Left lobe of liver (tissue), 2 donors: ENCODE data around the gene KIAA0408. TPM values are rescaled to one million over a fixed set of nuclear protein-coding genes. Genes with fewer than 3 reads are reported as not detected.

ENCODE experiments used
- ATAC-seq: fragments of 200-7000 bp; cut with Tn5 transposase; one replicate; pipeline ENCODE4 v1.9.1; 2020; ENCODE audit warnings: mild to moderate bottlenecking, moderate library complexity
- DNase-seq: peaks from one replicate; pipeline ENCODE4 v3.0.0-alpha.2; 2020; ENCODE audit warnings: low spot score
- total RNA-seq: library from RNA; stranded (reverse); gene quantifications from one replicate; pipeline ENCODE4 v1.2.1, GENCODE V29; 2021
- donor health status: DM: no; HTN: no; CAD: no; lungs with moderate emphysema.
- donor health status: DM: no; HTN: yes; CAD: no.

KIAA0408 gene
- 0.13 TPM for total RNA-seq

DNA sequence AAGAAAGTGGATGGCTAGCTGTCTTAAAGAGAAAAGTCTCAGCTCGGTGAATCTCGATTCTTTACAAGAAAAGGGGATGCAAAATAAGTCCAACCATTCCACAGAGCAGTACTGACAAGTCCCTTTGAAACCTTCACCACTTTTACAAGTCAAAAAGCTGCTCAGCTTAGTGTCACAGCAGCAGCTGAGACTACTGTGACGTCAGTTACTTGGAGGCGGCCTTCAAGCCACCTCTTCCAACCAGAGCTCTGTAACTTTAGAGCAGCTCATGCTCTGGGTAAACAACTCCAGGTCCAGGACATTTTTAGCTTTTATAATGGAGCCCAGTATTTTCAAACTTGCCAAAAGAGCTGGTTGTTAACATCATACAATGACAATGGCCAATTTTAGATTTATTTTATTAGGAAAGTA is at the start of gene KIAA0408:
KIAA0408 (minus strand) TSS at position 159 of the 411 bp plus-strand sequence. CDS start 5,408 bp downstream, outside the sequence.
- no peak for DNase-seq

DNA sequence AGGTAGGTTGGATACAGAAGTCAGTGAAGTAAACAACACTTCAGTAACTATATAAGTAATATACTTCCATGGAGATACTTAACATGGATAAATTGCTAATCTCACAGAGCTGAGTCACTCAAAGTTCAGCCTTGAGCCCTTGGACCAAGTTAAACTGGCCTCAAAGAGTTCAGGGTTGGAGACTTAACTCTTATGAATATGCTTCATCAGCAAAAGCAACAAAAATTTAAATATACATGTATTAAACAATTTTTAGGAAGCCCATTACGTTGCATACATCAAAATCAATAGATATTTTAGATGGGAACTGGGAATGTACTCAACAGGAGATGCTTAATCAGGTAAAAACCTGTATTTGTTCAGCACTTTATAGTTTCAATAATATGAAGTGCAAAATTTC is 47.7 kb upstream of the KIAA0408 start:
- no peak for DNase-seq
- ATAC-seq, result no peak

More for the DNA sequence above, at the start of gene KIAA0408:
- ATAC-seq, result peak; percentile 63

GRCh38 chr6:127503022-127503421 is 43.8 kb upstream of the KIAA0408 start:
- ATAC-seq (no peak), DNase-seq (no peak)

DNA sequence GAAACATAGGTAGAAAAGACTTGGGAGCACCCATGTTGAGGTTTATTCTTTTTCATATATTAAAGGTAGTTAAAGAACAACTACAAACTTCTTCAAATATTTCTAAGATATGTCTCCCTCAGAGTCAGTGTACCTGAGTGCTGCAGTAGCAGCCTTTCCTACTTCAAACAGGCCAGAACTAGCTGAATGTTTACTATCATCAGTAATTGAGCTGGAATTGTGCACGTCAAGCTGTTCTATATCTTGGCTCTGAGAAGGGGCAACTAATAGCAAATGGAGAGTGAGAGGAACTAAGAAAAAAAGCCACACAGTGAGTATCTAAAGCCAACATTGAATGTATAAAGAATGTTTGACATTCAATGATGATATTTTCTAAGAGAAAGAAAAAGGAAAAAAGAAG is 38.2 kb upstream of the KIAA0408 start:
- ATAC-seq, result no peak

DNA sequence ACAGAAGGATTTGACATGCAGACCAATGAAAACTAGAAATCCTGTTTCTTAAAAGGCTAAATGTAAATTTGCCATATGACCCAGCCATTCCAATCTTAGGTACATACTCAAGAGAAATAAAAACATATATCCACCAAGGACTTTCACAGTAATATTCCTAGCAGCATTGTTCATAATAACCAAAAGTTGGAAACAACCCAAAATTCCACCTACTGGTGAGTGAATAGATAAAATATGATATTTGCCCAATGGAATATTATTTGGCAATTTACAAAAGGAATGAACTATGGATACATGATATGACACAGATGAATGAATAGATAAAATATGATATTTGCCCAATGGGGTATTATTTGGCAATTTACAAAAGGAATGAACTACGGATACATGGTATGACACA is 37.3 kb upstream of the KIAA0408 start:
- DNase-seq (no peak), ATAC-seq (no peak)

More for the DNA sequence above, 38.2 kb upstream of the KIAA0408 start:
- DNase-seq, result no peak

GRCh38 chr6:127494240-127494767 is 35.1 kb upstream of the KIAA0408 start:
- no peak for ATAC-seq
- DNase-seq, result no peak

- ATAC-seq (no peak), DNase-seq (no peak)
Measured at GRCh38 chr6:127489248-127489647, 30.1 kb upstream of the KIAA0408 start.

DNA sequence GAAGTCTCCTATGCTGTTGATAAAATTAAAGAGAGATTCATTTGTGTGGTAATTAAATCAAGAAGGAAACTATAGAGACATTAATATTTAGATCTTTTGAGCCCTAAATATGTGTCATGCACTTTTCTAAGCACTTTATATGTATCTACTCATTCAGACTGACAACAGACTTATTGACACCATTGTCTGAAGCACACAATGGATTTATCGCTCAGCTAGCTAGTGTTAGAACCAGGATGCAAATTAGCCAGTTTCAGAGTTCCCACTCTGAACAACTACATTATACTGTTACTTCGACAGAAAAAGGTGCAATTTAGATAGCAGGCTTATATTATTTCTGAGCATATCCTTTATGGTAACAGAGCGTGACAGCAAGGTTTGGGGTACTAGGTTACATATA is 27.7 kb upstream of the KIAA0408 start:
- DNase-seq (no peak), ATAC-seq (no peak)

GRCh38 chr6:127484212-127484863 is 25.1 kb upstream of the KIAA0408 start:
- DNase-seq, result no peak
- ATAC-seq, result peak; percentile 88

GRCh38 chr6:127483399-127484055 is 24.3 kb upstream of the KIAA0408 start:
- peak; percentile 10 for ATAC-seq
- no peak for DNase-seq

DNA sequence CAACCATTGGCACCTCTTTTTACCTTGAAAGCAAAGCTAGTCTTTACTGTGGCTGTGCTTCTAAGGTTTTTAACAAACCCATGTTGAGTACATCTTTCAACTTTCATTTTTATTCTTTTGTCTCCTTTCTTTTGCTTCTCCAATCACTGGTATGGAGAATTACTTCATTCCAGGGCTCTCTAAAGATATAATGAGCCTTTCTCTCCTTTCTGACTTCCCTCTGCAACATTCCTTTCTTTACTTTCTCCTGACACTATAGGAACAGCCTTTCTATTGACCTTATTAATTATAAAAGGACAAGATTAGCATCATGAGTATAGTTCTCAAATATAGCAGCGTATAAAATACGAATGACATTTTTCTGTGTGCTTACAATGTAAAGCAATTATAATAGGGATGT is 23.1 kb upstream of the KIAA0408 start:
- no peak for DNase-seq
- ATAC-seq, result no peak

DNA sequence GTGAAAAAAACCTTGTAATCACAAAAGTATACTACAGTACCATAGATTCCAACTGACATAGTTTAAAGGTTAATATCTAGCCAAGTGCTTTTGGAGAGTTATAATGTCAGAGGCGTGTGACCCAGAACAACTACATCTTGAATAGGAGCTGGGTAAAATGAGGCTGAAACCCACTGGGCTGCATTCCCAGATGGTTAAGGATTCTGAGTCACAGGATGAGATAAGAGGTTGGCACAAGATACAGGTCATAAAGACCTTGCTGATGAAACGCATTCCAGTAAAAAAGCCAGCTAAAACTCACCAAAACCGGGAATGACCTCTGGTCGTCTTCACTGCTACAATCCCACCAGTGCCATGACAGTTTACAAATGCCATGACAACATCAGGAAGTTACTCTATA is 22.4 kb upstream of the KIAA0408 start:
- ATAC-seq (no peak), DNase-seq (no peak)

GRCh38 chr6:127481111-127481510 is 21.9 kb upstream of the KIAA0408 start:
- no peak for DNase-seq
- no peak for ATAC-seq

GRCh38 chr6:127477658-127478057 is 18.5 kb upstream of the KIAA0408 start:
- DNase-seq (no peak), ATAC-seq (no peak)

DNA sequence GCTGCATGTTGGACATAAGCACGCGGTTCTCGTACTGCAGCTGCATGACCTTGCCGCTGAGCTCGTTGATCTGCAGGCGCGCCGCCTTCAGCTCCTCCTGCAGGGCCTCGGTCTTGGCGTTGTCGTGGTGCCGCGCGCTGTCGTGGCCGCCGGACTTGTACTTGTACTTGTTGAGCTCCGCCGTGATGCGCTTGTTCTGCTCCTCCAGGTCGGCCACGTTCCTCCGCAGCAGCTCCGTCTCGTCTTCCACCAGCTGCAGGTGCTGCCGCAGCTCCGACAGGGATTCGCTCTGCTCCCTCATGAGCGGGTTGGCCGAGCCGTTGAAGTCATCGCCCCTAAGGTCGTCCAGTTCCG is 16.6 kb upstream of the KIAA0408 start:
- ATAC-seq (no peak), DNase-seq (no peak)

DNA sequence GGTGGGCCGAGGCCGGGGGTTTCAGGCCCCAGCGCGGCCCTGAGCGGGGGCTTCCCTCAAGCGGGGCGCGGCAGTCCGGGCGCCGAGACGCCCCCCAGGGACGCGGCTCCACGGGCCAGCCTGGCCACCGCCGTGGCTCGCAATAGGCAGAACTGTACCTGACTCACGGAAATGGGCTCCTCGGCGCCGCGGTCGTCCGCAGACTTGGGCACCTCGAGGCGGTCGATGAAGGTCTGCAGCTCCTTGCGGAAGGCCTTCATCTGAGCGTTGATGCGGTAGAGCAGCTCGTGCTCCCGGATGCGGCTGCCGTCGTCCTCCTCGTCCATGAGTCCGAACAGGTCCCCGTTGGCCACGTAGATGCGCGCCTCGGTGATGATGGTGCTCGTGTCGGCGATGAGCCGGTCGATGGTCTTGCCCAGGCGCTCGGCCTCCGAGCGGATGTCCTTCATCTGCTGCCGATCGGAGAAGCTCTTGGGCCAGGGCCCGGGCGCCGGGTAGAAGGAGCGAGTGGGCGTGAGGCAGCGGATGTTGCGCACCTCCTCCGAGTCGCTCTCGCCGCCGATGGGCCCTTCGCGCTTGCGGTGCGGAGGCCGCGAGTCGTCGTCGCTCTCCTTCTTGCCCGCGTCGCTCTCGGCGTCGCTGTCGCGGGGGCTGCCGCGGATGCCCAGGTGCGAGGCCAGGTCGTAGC is 16.1 kb upstream of the KIAA0408 start:
- no peak for DNase-seq
- ATAC-seq, result no peak

GRCh38 chr6:127471379-127472255 is 12.4 kb upstream of the KIAA0408 start:
- no peak for DNase-seq
- ATAC-seq, result peak; percentile 60

GRCh38 chr6:127468936-127469335 is 9.7 kb upstream of the KIAA0408 start:
- DNase-seq, result no peak
- no peak for ATAC-seq

- DNase-seq, result no peak
- no peak for ATAC-seq
Measured at GRCh38 chr6:127466416-127466815, 7.2 kb upstream of the KIAA0408 start.

- ATAC-seq (peak; percentile 98), DNase-seq (peak; percentile 66)
Measured at GRCh38 chr6:127464881-127465459, 5.8 kb upstream of the KIAA0408 start.
